Stimulated activated CD8-positive, alpha-beta memory T cell treated with anti-CD3 and anti-CD28 coated beads, Interleukin-2, amount 100 ng/mL, for 48 hours (primary cell): ENCODE results near the gene COL9A3.

Experiments used
- DNase-seq, 2 donors: peaks; one replicate each; pipeline ENCODE4 v3.0.0-alpha.2; 2020; ENCODE audit warnings: low read depth in 2 of 2

COL9A3 gene

GRCh38 chr20:62796699-62797491 lies 20.0 kb upstream of the COL9A3 start:
- DNase-seq: no peak

DNA sequence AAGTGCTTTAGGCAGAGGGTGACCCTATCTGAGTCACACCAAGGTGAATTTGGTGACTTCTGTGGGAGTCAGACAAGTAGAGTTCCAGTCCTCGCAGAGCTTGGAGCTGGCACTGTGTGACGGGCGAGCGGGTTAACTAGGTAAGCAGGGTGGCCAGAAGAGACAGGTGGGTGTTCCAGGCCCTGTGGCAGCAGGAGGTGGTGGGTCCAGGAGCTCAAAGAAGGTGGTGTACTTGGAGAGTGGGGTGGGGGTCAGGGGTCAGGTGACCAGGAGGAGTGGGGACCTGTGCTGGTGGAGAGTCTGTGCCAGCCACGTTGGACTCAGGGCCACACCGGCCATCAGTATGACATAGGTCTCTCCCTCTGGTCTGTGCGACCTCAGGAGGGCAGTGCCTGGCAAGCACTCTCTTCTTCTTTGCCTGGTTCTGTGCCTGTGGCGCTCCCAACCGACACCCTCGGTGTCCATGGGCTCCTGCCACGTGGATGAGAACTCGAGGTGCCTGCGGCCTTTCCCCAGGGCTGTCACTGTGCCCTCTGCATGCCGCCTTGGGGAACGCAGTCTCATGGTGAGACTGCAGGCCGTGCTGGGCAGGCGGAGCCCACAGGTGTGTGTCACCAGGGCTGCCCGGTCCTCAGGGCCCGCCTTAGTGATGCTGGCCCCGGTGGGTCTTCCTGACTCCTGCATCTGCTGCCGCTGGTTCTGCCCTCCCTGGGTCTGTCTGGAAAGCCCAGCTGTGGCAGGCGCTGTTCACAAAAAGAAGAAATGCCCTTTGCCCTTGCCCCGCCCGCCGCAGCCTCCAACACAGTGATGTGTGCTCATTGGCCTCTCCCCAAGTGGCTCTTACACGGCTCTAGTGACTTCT lies 18.9 kb upstream of the COL9A3 start:
- no peak for DNase-seq

DNA sequence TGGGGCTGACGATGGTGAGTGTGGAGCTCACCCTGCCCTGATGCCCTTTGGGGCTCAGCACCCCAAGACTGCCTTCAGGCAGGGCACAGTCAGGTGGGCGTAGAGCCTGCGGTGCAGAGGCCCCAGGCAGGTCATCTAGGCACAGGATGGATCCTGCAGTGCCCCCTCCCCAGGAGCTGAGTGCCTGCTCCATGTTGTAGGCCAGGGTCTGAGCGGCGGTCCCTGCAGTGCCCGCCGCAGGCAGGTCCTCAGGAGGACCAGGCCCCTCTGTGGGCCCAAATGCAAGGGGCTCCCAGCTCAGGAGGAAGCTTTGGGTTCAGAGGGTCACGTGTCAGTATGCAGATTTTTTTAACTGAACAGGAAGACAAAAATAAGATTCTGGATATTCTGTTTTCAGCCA lies 17.8 kb upstream of the COL9A3 start:
- no peak for DNase-seq

DNA sequence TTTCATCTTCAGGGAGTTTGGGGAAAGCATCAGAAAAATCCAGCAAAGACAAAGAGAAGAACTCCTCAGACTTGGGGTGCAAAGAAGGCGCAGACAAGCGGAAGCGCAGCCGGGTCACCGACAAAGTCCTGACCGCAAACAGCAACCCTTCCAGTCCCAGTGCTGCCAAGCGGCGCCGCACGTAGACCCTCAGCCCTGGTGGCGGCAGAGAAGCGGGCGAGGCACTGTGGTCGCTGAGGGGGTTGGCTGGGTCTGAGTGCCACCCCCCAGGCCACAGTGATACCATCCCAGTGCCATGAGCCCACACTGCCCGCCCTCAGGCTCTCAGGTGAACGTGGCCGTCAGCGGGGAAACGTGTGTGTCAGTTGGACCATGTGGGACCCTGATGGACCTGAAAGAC lies 17.4 kb upstream of the COL9A3 start:
- DNase-seq: no peak

DNA sequence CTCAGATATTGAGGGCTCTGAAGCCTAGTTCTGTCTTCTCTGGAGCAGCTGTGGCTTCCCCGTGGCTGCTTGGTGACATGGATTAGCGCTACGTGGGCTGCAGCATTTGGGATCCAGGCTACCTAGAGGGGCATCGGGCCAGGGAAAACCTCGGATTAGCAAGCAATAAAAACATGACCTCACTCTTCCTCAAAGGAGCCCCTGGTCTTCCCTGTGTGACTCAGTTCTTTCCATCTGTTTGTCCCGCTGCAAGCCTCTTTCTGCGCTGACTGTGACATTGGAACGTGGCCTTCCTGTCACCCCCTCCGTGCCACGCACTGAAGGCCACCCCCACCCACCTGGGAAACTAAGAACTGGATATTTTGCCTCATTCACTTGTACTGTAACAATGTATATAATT lies 17.0 kb upstream of the COL9A3 start:
- DNase-seq: no peak

- no peak for DNase-seq
Measured at GRCh38 chr20:62800314-62801259, 16.3 kb upstream of the COL9A3 start.

GRCh38 chr20:62801284-62802010 lies 15.4 kb upstream of the COL9A3 start:
- DNase-seq: no peak

DNA sequence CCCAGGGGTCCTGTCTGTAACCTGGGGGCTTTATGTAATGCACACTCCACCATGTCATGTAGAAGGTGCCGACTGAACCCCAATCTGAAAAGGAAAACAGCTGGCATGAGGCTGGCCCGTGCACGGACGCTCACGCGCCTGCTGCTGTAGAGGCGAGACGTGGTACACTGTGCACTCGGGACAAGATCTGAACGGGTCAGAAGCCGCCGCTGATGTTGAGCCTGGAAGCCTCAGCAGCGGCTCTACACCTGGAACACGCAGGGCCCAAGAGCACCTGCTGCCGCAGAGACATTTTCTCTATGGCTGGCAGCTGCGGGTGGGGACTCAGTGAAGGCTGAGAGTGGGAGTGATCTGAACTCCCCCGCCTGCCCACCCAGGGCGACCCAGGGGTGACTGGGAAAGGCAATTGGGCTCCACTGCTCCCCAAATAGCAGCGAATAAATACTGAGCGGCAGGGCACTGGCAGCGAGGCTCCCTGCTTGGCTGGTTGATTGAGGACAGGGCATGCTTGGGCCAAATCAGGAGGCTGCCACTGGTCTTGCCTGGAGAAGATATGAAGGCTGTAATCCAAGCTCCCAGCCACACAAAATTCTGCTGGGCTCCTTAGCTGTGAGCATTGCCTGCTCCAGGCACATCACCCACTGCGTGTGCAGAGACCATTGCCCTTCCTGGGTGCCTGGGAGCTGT lies 14.7 kb upstream of the COL9A3 start:
- DNase-seq: no peak

GRCh38 chr20:62804021-62804626 lies 12.7 kb upstream of the COL9A3 start:
- no peak for DNase-seq

DNA sequence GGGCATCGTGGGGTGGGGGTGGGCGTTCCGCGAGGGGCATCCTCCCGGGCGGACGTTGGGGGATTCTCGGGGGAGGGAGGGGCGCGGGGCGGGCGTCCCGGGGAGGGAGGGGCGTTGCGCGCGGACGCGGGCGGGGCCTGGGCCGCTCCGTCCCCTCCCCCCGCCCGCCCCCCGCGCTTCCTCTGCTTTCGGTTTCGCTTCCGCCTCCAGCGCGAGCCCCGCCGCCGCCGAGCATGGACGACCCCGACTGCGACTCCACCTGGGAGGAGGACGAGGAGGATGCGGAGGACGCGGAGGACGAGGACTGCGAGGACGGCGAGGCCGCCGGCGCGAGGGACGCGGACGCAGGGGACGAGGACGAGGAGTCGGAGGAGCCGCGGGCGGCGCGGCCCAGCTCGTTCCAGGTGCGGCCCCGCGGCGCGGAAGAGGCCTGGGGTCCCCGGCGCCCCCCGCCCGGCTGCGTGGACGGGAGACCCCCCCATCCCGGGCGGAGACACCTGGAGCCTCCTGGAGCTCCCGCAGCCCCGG lies 12.2 kb upstream of the COL9A3 start, which contains the start of gene OGFR:
Gene OGFR (plus strand): TSS at position 209 of the 528 bp plus-strand sequence. CDS start 25 bp downstream, at position 234.
- DNase-seq: peak; percentile 54 to 69

- DNase-seq: no peak
Measured at GRCh38 chr20:62805155-62805710, 11.6 kb upstream of the COL9A3 start.

- DNase-seq: no peak
Measured at GRCh38 chr20:62805711-62806382, 11.0 kb upstream of the COL9A3 start.

GRCh38 chr20:62806383-62807050 lies 10.3 kb upstream of the COL9A3 start:
- DNase-seq: no peak

- no peak for DNase-seq
Measured at GRCh38 chr20:62807444-62808210, 9.2 kb upstream of the COL9A3 start.

- peak; percentile 65 to 66 for DNase-seq
Measured at GRCh38 chr20:62808211-62808865, 8.5 kb upstream of the COL9A3 start.

DNA sequence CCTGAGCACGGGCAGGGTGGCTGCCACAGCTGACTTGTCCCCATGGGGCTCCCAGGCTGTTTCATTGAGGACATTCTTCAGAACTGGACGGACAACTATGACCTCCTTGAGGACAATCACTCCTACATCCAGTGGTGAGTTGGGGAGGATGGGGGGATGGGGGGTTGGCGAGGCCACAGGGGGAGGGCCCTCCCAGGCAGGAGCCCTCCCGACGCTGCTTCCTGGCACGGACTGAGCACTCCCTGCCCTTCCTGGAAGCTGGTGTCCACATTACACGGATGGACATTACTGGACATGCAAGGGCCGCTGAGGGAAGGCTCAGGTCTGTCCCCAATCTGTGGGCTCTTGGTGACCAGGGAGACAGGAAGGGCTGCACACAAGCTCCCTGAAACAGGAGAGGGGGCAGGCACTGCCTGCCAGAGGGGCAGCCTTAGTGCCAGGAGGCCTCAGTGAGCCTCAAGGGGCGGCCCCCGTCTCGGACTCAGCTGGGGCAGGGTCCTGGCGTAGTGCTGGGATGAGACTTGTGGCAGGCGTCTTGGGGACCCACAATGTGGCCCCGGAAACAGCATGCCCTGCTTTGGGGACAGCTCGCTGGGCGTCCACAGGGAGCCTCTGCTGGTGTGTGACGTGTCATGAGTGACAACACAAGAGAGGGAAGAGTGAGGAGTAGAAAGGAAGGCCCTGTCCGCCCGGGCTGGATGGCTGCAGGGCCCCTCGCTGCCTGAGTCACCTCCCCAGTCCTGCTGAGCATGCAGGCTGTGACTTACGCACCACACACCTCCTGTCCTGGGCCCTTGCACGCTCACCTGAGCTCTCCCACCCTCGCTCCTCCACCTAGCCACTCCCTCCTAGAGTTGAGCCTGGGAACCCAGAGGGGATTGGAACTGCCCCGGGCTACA lies 7.1 kb upstream of the COL9A3 start:
- no peak for DNase-seq
